Large intestine (tissue), 3 donors: ENCODE results near the gene OSTN. TPM values are rescaled to one million over a fixed set of nuclear protein-coding genes. Genes with fewer than 3 reads are reported as not detected.

ENCODE experiments used
- DNase-seq, 2 donors: peaks; one replicate each; pipeline versions ENCODE4 v3.0.0 to v3.0.0-alpha.2; 2013
- H3K27ac ChIP-seq: one replicate; pipeline ENCODE4 v1.5.1; 2013; ENCODE audit warnings: low read length
- H3K27me3 ChIP-seq: 2 replicates; pipeline ENCODE4 v1.6.1; 2013; ENCODE audit warnings: low read length; ENCODE audit not compliant: control insufficient read depth, insufficient read depth
- H3K36me3 ChIP-seq: 2 replicates; pipeline ENCODE4 v1.6.1; 2013; ENCODE audit warnings: low read length; ENCODE audit not compliant: control insufficient read depth, insufficient read depth
- H3K4me1 ChIP-seq: one replicate; pipeline ENCODE4 v1.6.1; 2013; ENCODE audit warnings: low read length; ENCODE audit not compliant: control insufficient read depth, insufficient read depth
- H3K4me3 ChIP-seq: one replicate; pipeline ENCODE4 v1.5.1; 2013; ENCODE audit warnings: low read length
- H3K9me3 ChIP-seq: one replicate; pipeline ENCODE4 v1.6.1; 2013; ENCODE audit warnings: mild to moderate bottlenecking, low read depth, low read length, moderate library complexity; ENCODE audit not compliant: control insufficient read depth
- WGBS: methylation state at CpG from one replicate; pipeline ENCODE4 v1.1.5; 2013; ENCODE audit warnings: low lambda C conversion rate; ENCODE audit not compliant: insufficient coverage; 5-methylcytosine and 5-hydroxymethylcytosine counted together
- polyA plus RNA-seq: library from polyadenylated mRNA; unstranded; fragments of 120-200 nt; gene quantifications from one replicate; pipeline ENCODE4 v1.2.1, GENCODE V29; 2013

Gene OSTN
- polyA plus RNA-seq, 1 donor, result 0.12 TPM

DNA sequence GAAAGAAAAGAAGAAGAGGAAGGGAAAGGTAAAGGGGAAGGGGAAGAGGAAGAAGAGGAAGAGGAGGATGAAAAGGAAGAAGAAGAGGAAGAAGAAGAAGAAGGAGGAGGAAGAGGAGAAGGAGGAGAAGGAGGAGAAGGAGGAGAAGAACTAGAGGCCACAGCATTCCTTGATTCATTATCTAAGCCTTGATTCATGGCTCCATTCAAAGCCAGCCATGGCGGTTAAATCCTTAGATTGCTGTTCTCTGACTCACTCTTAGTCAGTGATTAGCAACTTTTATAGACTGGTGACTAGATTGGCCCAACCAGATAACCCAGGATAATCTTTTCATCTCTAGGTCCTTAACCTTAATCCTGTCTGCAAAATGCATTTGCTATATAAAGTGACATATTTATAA, 47.6 kb downstream of the OSTN start:
- H3K9me3 ChIP-seq, result no peaks in the 10 kb centered on the region
- H3K36me3 ChIP-seq, result no peaks in the 10 kb centered on the region
- no peak for DNase-seq
- no peak overlapping the region for H3K27ac ChIP-seq
- H3K4me3 ChIP-seq, result no peak overlapping the region
- H3K27me3 ChIP-seq, result no peaks in the 10 kb centered on the region
- H3K4me1 ChIP-seq, result no peaks in the 10 kb centered on the region
- WGBS, result no CpG with 5 or more reads among the region's 1 CpG

DNA sequence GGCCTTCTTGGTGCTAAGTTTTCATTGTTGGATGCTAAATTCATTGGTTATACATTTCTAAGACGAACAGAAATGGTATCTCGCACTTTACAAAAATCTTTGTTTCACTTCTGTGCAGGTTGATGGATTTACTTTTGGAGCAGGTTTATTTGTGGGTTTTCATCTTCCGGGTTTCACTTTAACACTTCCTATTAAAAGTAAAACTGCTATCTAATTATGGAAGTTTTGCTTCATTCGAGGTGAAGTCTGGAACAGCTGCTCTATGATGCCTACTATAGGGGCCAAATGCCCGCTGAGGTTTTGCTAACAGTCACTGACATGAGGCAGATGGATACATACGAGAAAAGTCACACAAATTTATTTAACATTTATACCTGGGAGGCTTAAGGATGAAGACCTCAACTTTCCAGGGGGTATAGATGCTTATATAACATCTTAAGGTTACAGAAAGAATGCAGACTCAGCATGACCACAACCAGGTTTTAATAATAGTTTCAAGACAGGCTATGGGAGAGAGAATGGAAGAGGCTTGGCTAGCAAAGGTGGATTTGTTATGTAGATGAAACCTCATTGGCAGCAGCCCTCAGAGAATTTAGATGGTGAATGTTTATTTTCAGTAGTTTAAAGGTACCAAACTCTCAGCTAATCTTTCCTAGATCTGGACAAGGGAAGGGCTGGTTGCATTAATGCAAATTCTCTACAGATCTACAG, 54.2 kb downstream of the OSTN start:
- WGBS, result 77% methylated on average over 3 of the region's 6 CpGs
- no peak overlapping the region for H3K27ac ChIP-seq
- H3K4me1 ChIP-seq, result no peaks in the 10 kb centered on the region
- no peaks in the 10 kb centered on the region for H3K27me3 ChIP-seq
- no peak for DNase-seq
- no peaks in the 10 kb centered on the region for H3K9me3 ChIP-seq
- no peak overlapping the region for H3K4me3 ChIP-seq
- H3K36me3 ChIP-seq, result no peaks in the 10 kb centered on the region

DNA sequence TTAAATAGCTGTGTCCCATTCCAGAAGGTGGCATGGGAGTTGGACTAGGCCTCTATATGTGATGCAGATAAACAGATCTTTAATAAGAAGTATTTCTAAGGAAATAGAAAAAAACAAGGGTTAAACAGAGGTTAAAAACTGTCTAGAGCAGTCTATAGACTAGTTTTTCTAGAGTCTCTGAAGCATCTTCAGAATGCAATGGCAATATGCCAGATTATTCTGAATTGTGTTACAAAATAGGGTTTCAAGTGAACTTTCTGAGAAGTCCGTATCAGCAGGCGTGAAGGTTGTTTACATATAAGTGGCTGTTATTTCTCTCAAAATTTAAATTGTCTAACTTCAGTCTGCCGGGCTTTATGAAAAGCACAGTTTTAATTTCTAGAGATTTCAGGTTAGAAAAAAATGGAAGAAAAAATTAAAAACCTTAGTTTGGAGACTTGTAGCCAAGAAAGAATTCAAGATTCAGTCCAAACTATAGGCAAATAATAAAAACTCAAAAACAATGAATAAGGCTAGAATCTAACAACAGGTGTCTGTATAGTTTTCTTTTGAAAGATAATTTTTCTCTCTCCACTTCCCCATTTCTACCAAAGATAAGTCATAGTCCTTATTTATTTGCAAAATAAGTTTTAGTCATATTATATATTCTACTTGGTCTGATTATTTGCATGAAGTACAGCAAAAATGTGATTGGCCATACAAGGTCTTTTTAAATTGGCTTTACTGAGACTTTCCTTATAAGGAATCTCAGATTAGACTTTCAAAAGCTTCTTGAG, 55.2 kb downstream of the OSTN start:
- WGBS, result no CpG with 5 or more reads among the region's 3 CpGs
- H3K27ac ChIP-seq, result no peak overlapping the region
- DNase-seq, result no peak
- no peaks in the 10 kb centered on the region for H3K4me1 ChIP-seq
- no peaks in the 10 kb centered on the region for H3K27me3 ChIP-seq
- no peaks in the 10 kb centered on the region for H3K9me3 ChIP-seq
- H3K36me3 ChIP-seq, result no peaks in the 10 kb centered on the region
- H3K4me3 ChIP-seq, result no peak overlapping the region

DNA sequence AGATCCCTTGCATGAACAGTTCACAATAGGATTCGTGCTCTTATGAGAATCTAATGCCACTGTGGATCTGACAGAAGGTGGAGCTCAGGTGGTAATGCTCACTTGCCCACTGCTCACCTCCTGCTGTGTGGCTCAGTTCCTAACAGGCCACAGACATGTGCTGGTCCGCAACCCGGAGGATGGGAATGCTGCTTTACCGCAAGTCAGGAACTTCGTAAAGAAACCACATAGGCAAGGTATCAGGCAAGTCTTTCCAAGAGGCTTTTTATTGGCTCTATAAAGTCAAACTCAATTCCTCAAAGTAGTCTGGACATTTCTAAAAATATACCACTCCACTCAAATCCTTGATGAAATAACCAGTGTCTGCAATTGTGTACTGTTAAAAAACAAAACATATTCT, 56.1 kb downstream of the OSTN start:
- H3K4me1 ChIP-seq, result no peaks in the 10 kb centered on the region
- H3K27ac ChIP-seq, result no peak overlapping the region
- H3K27me3 ChIP-seq, result no peaks in the 10 kb centered on the region
- no CpG with 5 or more reads among the region's 5 CpGs for WGBS
- H3K36me3 ChIP-seq, result no peaks in the 10 kb centered on the region
- H3K9me3 ChIP-seq, result no peaks in the 10 kb centered on the region
- no peak overlapping the region for H3K4me3 ChIP-seq
- no peak for DNase-seq

DNA sequence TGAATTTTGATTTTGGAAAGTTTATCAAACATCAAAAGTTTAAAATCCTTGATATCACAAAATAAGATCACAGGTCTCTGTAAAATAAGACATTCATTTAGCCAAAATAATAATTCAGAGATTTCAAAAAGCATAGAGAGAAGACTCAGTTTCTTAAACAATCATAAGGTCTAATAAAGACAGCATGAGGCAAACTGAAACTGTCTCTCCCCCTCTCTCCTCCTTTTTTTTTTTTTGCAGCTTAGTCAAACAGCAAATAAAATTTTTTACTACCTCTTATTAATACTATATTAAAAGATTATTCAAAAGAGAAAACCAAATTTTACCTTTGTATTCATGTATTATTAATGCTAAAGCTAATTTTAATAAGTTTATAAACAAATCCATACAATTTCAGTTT, 57.4 kb downstream of the OSTN start:
- Histone ChIP-seq H3K27ac (no peak overlapping the region), H3K36me3 (no peaks in the 10 kb centered on the region), H3K4me3 (no peak overlapping the region), H3K27me3 (no peaks in the 10 kb centered on the region), H3K9me3 (no peaks in the 10 kb centered on the region), H3K4me1 (no peaks in the 10 kb centered on the region)
- DNase-seq, result no peak

DNA sequence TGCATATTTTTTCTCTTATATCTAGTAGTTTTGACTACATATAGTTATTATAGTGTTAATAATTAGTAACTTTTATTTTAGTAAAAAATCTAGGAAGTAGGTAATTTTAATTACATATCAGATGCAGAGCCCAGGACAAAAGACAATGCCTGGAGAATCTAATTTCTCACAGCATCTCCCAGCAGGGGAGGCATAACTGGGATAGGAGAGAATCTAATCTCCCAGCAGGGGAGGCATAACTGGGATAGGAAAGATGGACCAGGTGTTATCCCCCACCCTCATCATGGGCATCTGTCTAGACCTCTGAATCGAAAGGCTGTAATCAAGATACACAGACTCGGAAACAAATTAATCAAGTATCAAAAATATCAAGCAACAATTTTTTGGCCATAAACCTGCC, 58.2 kb downstream of the OSTN start:
- Histone ChIP-seq H3K36me3 (no peaks in the 10 kb centered on the region), H3K4me3 (no peak overlapping the region), H3K4me1 (no peaks in the 10 kb centered on the region), H3K27ac (no peak overlapping the region), H3K9me3 (no peaks in the 10 kb centered on the region), H3K27me3 (no peaks in the 10 kb centered on the region)
- WGBS, result no CpG with 5 or more reads among the region's 2 CpGs
- no peak for DNase-seq

DNA sequence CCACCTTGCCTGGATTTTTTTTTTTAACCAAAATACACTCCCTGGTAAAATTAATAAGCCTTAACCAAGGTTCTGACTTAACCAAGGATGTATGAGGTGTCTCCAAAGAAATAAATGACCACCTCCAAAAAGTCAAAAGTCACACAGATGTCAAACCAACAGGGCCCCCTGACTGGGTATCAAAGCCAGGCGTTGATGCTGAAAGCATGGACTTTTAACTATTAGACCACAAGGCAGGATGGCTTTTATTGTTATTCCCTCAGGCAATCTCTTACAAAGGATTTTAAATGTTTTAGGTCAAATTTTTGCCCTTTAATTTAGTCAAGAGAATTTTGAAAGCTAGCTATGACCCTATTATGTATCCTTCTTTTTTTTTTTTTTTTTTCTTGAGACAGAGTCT, 60.4 kb downstream of the OSTN start:
- DNase-seq, result no peak
- Histone ChIP-seq H3K27me3 (no peaks in the 10 kb centered on the region), H3K4me1 (no peaks in the 10 kb centered on the region), H3K9me3 (no peaks in the 10 kb centered on the region), H3K27ac (no peak overlapping the region), H3K36me3 (no peaks in the 10 kb centered on the region), H3K4me3 (no peak overlapping the region)
- WGBS, result 100% methylated on average over 1 of the region's 1 CpG

DNA sequence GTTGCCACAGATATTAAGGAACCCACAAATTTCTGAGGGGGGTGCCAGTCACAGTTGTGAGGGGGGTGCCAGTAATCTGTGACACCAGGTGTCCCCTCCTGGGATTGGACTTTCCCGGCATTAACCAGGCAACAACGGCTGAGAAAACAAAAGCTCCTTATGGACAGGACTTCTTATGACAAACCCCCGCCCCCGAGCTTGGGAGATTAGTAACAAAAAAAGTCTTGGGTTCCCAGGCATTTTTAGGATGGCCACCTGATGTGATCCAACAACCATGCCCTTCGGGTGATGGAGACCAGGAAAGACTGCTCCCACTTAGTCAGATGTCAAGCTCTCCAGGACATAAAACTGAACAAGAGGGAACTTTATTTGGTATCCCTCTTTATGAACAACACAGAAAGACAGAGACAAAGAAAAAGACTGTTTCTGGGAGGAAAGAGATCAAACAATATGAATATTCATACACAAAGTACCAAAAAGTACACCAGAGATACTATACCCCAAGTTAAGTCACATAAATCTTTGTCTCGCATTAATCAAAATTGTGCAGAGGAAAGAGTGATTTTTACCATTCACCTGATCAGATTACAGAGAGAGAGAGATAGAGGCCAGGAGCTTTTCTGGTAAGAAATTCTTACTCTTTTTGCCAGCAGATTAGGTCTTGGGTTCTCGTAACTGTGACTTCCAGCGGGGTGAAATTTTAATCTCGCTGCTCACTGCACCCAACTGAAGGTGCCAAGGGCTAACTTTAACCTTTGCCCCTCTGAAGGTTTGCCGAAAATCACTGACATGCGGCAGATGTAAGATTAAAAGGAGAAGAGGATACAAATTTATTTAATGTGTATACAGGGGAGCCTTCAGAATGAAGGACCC, 61.6 kb downstream of the OSTN start:
- H3K4me1 ChIP-seq, result no peaks in the 10 kb centered on the region
- H3K36me3 ChIP-seq, result no peaks in the 10 kb centered on the region
- H3K27me3 ChIP-seq, result no peaks in the 10 kb centered on the region
- no peaks in the 10 kb centered on the region for H3K9me3 ChIP-seq
- H3K27ac ChIP-seq, result no peak overlapping the region
- no peak for DNase-seq
- 100% methylated on average over 1 of the region's 11 CpGs for WGBS
- no peak overlapping the region for H3K4me3 ChIP-seq

DNA sequence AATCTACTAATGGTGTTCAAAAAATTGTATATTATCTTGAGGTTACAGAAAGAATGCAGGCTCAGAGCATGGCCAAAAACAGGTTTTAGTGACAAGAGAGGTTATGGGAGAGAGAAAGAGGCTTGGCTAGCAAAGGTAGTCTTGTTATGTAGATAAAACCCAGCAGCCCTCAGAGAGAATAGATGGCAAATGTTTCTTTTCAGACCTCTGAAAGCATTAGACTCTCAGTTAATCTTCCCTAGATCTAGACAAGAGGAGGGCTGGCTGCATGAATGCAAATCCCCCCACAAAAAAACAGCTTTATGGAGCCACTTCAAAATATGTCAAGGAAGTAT, 62.2 kb downstream of the OSTN start:
- Histone ChIP-seq H3K27ac (no peak overlapping the region), H3K27me3 (no peaks in the 10 kb centered on the region)

DNA sequence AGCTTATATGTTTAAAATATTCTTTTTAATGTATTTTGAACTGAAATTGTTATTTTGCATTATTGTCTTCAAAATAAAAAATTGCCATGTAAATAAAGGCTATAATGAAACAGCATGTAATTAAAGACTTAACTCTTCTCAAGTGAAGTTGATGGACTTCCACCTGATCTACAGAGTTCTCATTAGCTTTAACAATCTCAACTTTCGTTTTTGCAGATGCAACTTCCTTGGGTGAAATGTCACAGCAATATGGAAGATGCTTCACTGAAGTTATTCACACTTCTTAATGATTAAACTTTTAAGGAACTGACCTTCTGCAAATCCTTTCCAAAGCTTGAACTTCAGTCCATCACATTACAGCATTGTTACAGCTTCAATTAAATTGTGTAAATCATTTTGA, 63.6 kb downstream of the OSTN start:
- Histone ChIP-seq H3K27me3 (no peaks in the 10 kb centered on the region), H3K27ac (no peak overlapping the region), H3K4me3 (no peak overlapping the region), H3K4me1 (no peaks in the 10 kb centered on the region), H3K36me3 (no peaks in the 10 kb centered on the region), H3K9me3 (no peaks in the 10 kb centered on the region)
- DNase-seq, result no peak
- WGBS, result no CpG with 5 or more reads among the region's 1 CpG

More for the DNA sequence above, 62.2 kb downstream of the OSTN start:
- H3K4me1 ChIP-seq, result no peaks in the 10 kb centered on the region
- no peaks in the 10 kb centered on the region for H3K9me3 ChIP-seq
- H3K36me3 ChIP-seq, result no peaks in the 10 kb centered on the region
- DNase-seq, result no peak
- no peak overlapping the region for H3K4me3 ChIP-seq
